HEK293T (cell line): ENCODE data around the gene TMEM225B.

Source experiments
- ELF4 ChIP-seq: fragments of 450-650 bp; IDR thresholded peaks from 2 replicates; pipeline ENCODE4 v1.6.1; 2017; ENCODE audit warnings: antibody characterized with exemption
- FOXK2 ChIP-seq: fragments of 450-650 bp; IDR thresholded peaks from 2 replicates; pipeline ENCODE4 v1.6.1; 2016; ENCODE audit warnings: mild to moderate bottlenecking
- FOXM1 ChIP-seq: fragments of 450-650 bp; IDR thresholded peaks from 2 replicates; pipeline ENCODE4 v1.6.1; 2017; ENCODE audit warnings: mild to moderate bottlenecking, borderline replicate concordance
- HDGF ChIP-seq: fragments of 450-650 bp; IDR thresholded peaks from 2 replicates; pipeline ENCODE4 v1.6.1; 2017; ENCODE audit warnings: antibody characterized with exemption, borderline replicate concordance
- LEF1 ChIP-seq: fragments of 450-650 bp; IDR thresholded peaks from 2 replicates; pipeline ENCODE4 v1.6.1; 2017; ENCODE audit warnings: mild to moderate bottlenecking, borderline replicate concordance
- NFRKB ChIP-seq: fragments of 450-650 bp; IDR thresholded peaks from 2 replicates; pipeline ENCODE4 v1.6.1; 2016; ENCODE audit warnings: mild to moderate bottlenecking, moderate library complexity
- SP1 ChIP-seq: fragments of 450-650 bp; IDR thresholded peaks from 2 replicates; pipeline ENCODE4 v1.6.1; 2017
- SUZ12 ChIP-seq: fragments of 450-650 bp; IDR thresholded peaks from 2 replicates; pipeline ENCODE4 v1.6.1; 2016; ENCODE audit warnings: mild to moderate bottlenecking
- TF ChIP-seq, protein P1 (sequence below): fragments of 450-650 bp; IDR thresholded peaks from 2 replicates; pipeline ENCODE4 v1.6.1; 2016

DNA sequence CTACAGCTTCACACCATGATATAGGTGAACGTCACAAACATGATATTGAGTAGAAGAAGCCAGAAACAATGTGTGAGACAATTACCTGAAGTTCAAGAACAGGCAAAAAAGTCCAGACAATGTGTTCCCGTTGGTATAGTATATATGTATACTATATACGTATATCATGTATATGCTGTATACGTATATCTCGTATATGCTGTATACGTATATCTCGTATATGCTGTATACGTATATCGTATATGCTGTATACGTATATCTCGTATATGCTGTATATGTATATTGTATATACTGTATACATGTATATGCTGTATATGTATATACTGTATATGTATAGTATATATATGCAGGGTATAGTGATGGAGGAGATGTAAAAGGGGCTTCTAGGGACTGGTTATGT lies 29.4 kb downstream of the TMEM225B start:
- TF ChIP-seq ELF4 (no peak), HDGF (no peak), SUZ12 (no peak), FOXM1 (no peak), NFRKB (no peak), FOXK2 (no peak), LEF1 (no peak), SP1 (no peak)
- TF ChIP-seq, protein P1, sequence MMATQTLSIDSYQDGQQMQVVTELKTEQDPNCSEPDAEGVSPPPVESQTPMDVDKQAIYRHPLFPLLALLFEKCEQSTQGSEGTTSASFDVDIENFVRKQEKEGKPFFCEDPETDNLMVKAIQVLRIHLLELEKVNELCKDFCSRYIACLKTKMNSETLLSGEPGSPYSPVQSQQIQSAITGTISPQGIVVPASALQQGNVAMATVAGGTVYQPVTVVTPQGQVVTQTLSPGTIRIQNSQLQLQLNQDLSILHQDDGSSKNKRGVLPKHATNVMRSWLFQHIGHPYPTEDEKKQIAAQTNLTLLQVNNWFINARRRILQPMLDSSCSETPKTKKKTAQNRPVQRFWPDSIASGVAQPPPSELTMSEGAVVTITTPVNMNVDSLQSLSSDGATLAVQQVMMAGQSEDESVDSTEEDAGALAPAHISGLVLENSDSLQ: no peak
